PC-3 (cell line): Measurements from ENCODE around the gene NFIC.

Source experiments
- CTCF ChIP-seq: fragments of 300-600 bp; sonication (generic); conservative IDR thresholded peaks from 2 replicates; pipeline ENCODE4 v1.5.1; 2017; ENCODE audit warnings: antibody characterized with exemption, low read depth, mild to moderate bottlenecking, low read length
- EZH2phosphoT487 ChIP-seq: fragments of 300-600 bp; sonication (generic); IDR thresholded peaks from 2 replicates; pipeline ENCODE4 v1.6.1; 2018; ENCODE audit warnings: mild to moderate bottlenecking, antibody characterized with exemption, low read length, borderline replicate concordance

GRCh38 chr19:3431760-3432397 lies 65.5 kb downstream of the NFIC start:
- no peak for TF ChIP-seq CTCF
- TF ChIP-seq EZH2phosphoT487: no peak
